Measurements from ENCODE around the gene RNF41. TPM values are rescaled to one million over a fixed set of nuclear protein-coding genes. Genes with fewer than 3 reads are reported as not detected.

RNF41 gene
- total RNA-seq, 1 experiment from 2014 or later, result 57.4 TPM

- Mint-ChIP-seq H3K27me3 (ENCODE audit: low read depth) (no peaks in the 10 kb centered on the region), H3K4me3 (no peak overlapping the region), H3K9me3 (no peaks in the 10 kb centered on the region), H3K36me3 (peaks cover 25% of the 10 kb centered on the region), H3K27ac (peak overlapping the region; percentile 55; the same call in 1 of the 2 replicates), H3K4me1 (peaks cover 30% of the 10 kb centered on the region)
- ATAC-seq, result no peak
- ChIA-PET CTCF (interaction anchor here (0.9 to 1.3 kb wide), 4 partner anchors 27 to 161 kb away, joined by 3 read pairs; partner anchors contain the start of genes CNPY2, ESYT1 and SMARCC2), POLR2A (no interaction called here)
- no peak for DNase-seq (ENCODE audit: low spot score)
- TF ChIP-seq ZNF396 (CRISPR knock-in tag; IDR thresholded peaks at IDR 0.05; ENCODE audit: borderline replicate concordance) (no peak), IRF1 (CRISPR knock-in tag; IDR thresholded peaks at IDR 0.05) (no peak), IRF2 (CRISPR knock-in tag; IDR thresholded peaks at IDR 0.05; ENCODE audit: borderline replicate concordance, low read depth) (no peak), ZNF317 (CRISPR knock-in tag; IDR thresholded peaks at IDR 0.05; ENCODE audit: borderline replicate concordance, low read depth) (no peak), NFE2L1 (CRISPR knock-in tag; IDR thresholded peaks at IDR 0.05) (no peak), RORB (CRISPR knock-in tag; IDR thresholded peaks at IDR 0.05) (no peak), ESRRA (CRISPR knock-in tag; IDR thresholded peaks at IDR 0.05; ENCODE audit: borderline replicate concordance) (no peak), STAT6 (CRISPR knock-in tag; conservative IDR thresholded peaks at IDR 0.05; ENCODE audit: low read depth) (no peak), ZNF425 (CRISPR knock-in tag; conservative IDR thresholded peaks at IDR 0.05) (no peak)
Measured at GRCh38 chr12:56154818-56155217, 66.9 kb downstream of the RNF41 start.

GRCh38 chr12:56154246-56154771, 67.4 kb downstream of the RNF41 start:
- Mint-ChIP-seq H3K4me1 (peaks cover 25% of the 10 kb centered on the region), H3K27ac (no peak overlapping the region)
- POLR2A ChIA-PET, result no interaction called here
- TF ChIP-seq E2F4 (CRISPR knock-in tag; IDR thresholded peaks at IDR 0.05; ENCODE audit: borderline replicate concordance, low read depth) (no peak), IRF2 (CRISPR knock-in tag; IDR thresholded peaks at IDR 0.05; ENCODE audit: borderline replicate concordance, low read depth) (no peak), GRHL2 (CRISPR knock-in tag; IDR thresholded peaks at IDR 0.05; ENCODE audit: insufficient replicate concordance, severe bottlenecking) (no peak), ZNF281 (CRISPR knock-in tag; IDR thresholded peaks at IDR 0.05) (no peak), KAT7 (CRISPR knock-in tag; IDR thresholded peaks at IDR 0.05; ENCODE audit: borderline replicate concordance) (no peak), ZNF532 (CRISPR knock-in tag; IDR thresholded peaks at IDR 0.05; ENCODE audit: borderline replicate concordance) (no peak), ELF4 (CRISPR knock-in tag; IDR thresholded peaks at IDR 0.05; ENCODE audit: low read depth) (no peak), NFE2L1 (CRISPR knock-in tag; IDR thresholded peaks at IDR 0.05) (no peak), HMGXB4 (CRISPR knock-in tag; IDR thresholded peaks at IDR 0.05) (no peak)

More at GRCh38 chr12:56154246-56154771, 67.4 kb downstream of the RNF41 start:
- H3K27me3 Mint-ChIP-seq (ENCODE audit: low read depth), result no peaks in the 10 kb centered on the region
- peaks cover 23% of the 10 kb centered on the region for H3K36me3 Mint-ChIP-seq
- DNase-seq (ENCODE audit: low spot score) (no peak), ATAC-seq (no peak)
- H3K4me3 Mint-ChIP-seq, result no peak overlapping the region
- H3K9me3 Mint-ChIP-seq, result no peaks in the 10 kb centered on the region
- CTCF ChIA-PET, result interaction anchor here (0.5 to 1.3 kb wide), 4 partner anchors 18 to 35 kb away, joined by 3 read pairs; partner anchors contain the start of genes ESYT1 and SMARCC2

Data from WTC11 (cell line).